Keratinocyte (primary cell): ENCODE measurements around the gene GPLD1. TPM values are rescaled to one million over a fixed set of nuclear protein-coding genes. Genes with fewer than 3 reads are reported as not detected.
A peak's percentile ranks its signal among the peaks of the same experiment; 100 is the strongest.

Experiments used
- DNase-seq: peaks from one replicate; pipeline ENCODE4 v3.0.0-alpha.2; 2011; ENCODE audit warnings: low read depth, missing footprints, low spot score
- FAIRE-seq: peaks from 2 replicates; lab custom pipeline; 2011; peaks lifted over from hg19 to GRCh38; lab: Jason Lieb, UNC
- H2AFZ ChIP-seq: 2 replicates; pipeline ENCODE4 v1.6.0; 2012; ENCODE audit warnings: low read length, control low read depth, inconsistent platforms; ENCODE audit not compliant: control insufficient read depth
- H3K27ac ChIP-seq: 2 replicates; pipeline ENCODE4 v1.5.1; 2011; ENCODE audit warnings: low read length; ENCODE audit not compliant: control insufficient read depth, insufficient read depth
- H3K27me3 ChIP-seq: 3 replicates; pipeline ENCODE4 v1.6.0; 2011; ENCODE audit warnings: low read length; ENCODE audit not compliant: control insufficient read depth, insufficient read depth; ENCODE audit errors: extremely low read depth
- H3K36me3 ChIP-seq, 2 experiments: 2 replicates in 1 of 2; 3 replicates in 1 of 2; pipeline ENCODE4 v1.5.1; 2011; ENCODE audit warnings: low read length in 2 of 2, mild to moderate bottlenecking in 1 of 2; ENCODE audit not compliant: control insufficient read depth in 2 of 2, insufficient read depth in 2 of 2; ENCODE audit errors: extremely low read depth in 1 of 2
- H3K4me1 ChIP-seq: 3 replicates; pipeline ENCODE4 v1.5.1; 2011; ENCODE audit warnings: low read length; ENCODE audit not compliant: control insufficient read depth, insufficient read depth; ENCODE audit errors: extremely low read depth
- H3K4me2 ChIP-seq: 3 replicates; pipeline ENCODE4 v1.6.0; 2011; ENCODE audit warnings: low read depth, low read length; ENCODE audit not compliant: control insufficient read depth, insufficient read depth; ENCODE audit errors: extremely low read depth
- H3K4me3 ChIP-seq, 3 experiments: fragments of 200-600 bp in 1 of 3; sonication (generic) in 1 of 3; 2 replicates in 2 of 3; 3 replicates in 1 of 3; pipeline ENCODE4 v1.5.1; 2011 to 2016; ENCODE audit warnings: low read length in 3 of 3, mild to moderate bottlenecking in 3 of 3, control low read depth in 2 of 3, inconsistent platforms in 1 of 3, low read depth in 1 of 3, mixed read lengths in 1 of 3, mixed run types in 1 of 3, moderate library complexity in 1 of 3; ENCODE audit not compliant: control insufficient read depth in 2 of 3, insufficient read depth in 2 of 3; ENCODE audit errors: extremely low read depth in 1 of 3
- H3K79me2 ChIP-seq: 2 replicates; pipeline ENCODE4 v1.6.0; 2012; ENCODE audit warnings: low read length; ENCODE audit not compliant: control insufficient read depth, insufficient read depth
- H3K9ac ChIP-seq: 3 replicates; pipeline ENCODE4 v1.6.0; 2011; ENCODE audit warnings: low read length; ENCODE audit not compliant: control insufficient read depth, insufficient read depth; ENCODE audit errors: extremely low read depth
- H3K9me1 ChIP-seq: 3 replicates; pipeline ENCODE4 v1.6.0; 2011; ENCODE audit warnings: low read length; ENCODE audit not compliant: control insufficient read depth, insufficient read depth; ENCODE audit errors: extremely low read depth
- H3K9me3 ChIP-seq: 2 replicates; pipeline ENCODE4 v1.5.1; 2012; ENCODE audit warnings: low read depth, low read length; ENCODE audit not compliant: control insufficient read depth
- H4K20me1 ChIP-seq: 3 replicates; pipeline ENCODE4 v1.6.0; 2011; ENCODE audit warnings: low read length; ENCODE audit not compliant: control insufficient read depth, insufficient read depth; ENCODE audit errors: extremely low read depth
- CTCF ChIP-seq, 3 experiments: IDR thresholded peaks in 1 of 3; conservative IDR thresholded peaks in 1 of 3; optimal IDR thresholded peaks in 1 of 3; 2 replicates in 2 of 3; 3 replicates in 1 of 3; pipeline versions ENCODE3 to v1.5.1; 2011; ENCODE audit warnings: low read length in 3 of 3, mild to moderate bottlenecking in 3 of 3, moderate library complexity in 2 of 3, control low read depth in 1 of 3, inconsistent platforms in 1 of 3; ENCODE audit not compliant: insufficient read depth in 2 of 3; ENCODE audit errors: extremely low read depth in 1 of 3
- EZH2 ChIP-seq: IDR thresholded peaks from one replicate; pipeline ENCODE4 v1.6.1; 2012; ENCODE audit warnings: inconsistent platforms, mild to moderate bottlenecking, low read length, moderate library complexity
- dilution Hi-C: fragments of 300-500 bp; cut with MboI; formaldehyde crosslinking; loops from one replicate; pipeline ENCODE4 v1.7.0; 2020; ENCODE audit warnings: low sequenced_read_pairs; ENCODE audit not compliant: extremely low pct_ligation_motif_present
- polyA plus RNA-seq, 5 experiments: library from polyadenylated mRNA; depleted of rRNA in 3 of 5; stranded (reverse) in 3 of 5; stranded (forward) in 1 of 5; unstranded in 1 of 5; fragments of >200 nt; gene quantifications; 1 replicate in 1 of 5; 2 replicates in 3 of 5; 3 replicates in 1 of 5; pipeline versions ENCODE4 v1.2.1 to v1.2.3, GENCODE V29; 2011 to 2012; ENCODE audit warnings: missing spikeins in 2 of 5, low read depth in 1 of 5, low replicate concordance in 1 of 5

GPLD1 gene
- polyA plus RNA-seq, 1 donor (not counting 4 experiments of a cell fraction or from before 2014, with no cell fraction given), result 0.07 TPM

GRCh38 chr6:24492475-24492874, 3.1 kb upstream of the GPLD1 start:
- no peak for DNase-seq
- Histone ChIP-seq H3K27me3 (peaks cover 13% of the 10 kb centered on the region), H4K20me1 (no peaks in the 10 kb centered on the region), H3K9ac (no peak overlapping the region), H3K4me2 (no peak overlapping the region), H3K9me3 (no peaks in the 10 kb centered on the region), H3K4me1 (no peaks in the 10 kb centered on the region), H3K79me2 (no peaks in the 10 kb centered on the region), H3K4me3 (no peak overlapping the region), H3K27ac (no peak overlapping the region), H3K36me3 (no peaks in the 10 kb centered on the region), H2AFZ (no peak overlapping the region), H3K9me1 (no peaks in the 10 kb centered on the region)
- TF ChIP-seq CTCF (optimal IDR thresholded peaks at IDR 0.05 in 1 of 3, IDR thresholded peaks at IDR 0.05 in 1 of 3, conservative IDR thresholded peaks at IDR 0.05 in 1 of 3; ENCODE audit: extremely low read depth in 1 of 3, insufficient read depth in 2 of 3, low read length in 3 of 3), result no peak
- no peak for TF ChIP-seq EZH2
- FAIRE-seq, result no peak
- dilution Hi-C loops, result no loop called here

GRCh38 chr6:24490948-24491347, 1.6 kb upstream of the GPLD1 start:
- no peaks in the 10 kb centered on the region for H3K4me1 ChIP-seq
- H3K27me3 ChIP-seq, result peaks cover 13% of the 10 kb centered on the region
- H3K27ac ChIP-seq, result no peak overlapping the region
- H3K4me3 ChIP-seq, result no peak overlapping the region
- H4K20me1 ChIP-seq, result no peaks in the 10 kb centered on the region
- dilution Hi-C loops, result no loop called here
- TF ChIP-seq EZH2 (no peak), CTCF (optimal IDR thresholded peaks at IDR 0.05 in 1 of 3, IDR thresholded peaks at IDR 0.05 in 1 of 3, conservative IDR thresholded peaks at IDR 0.05 in 1 of 3; ENCODE audit: extremely low read depth in 1 of 3, insufficient read depth in 2 of 3, low read length in 3 of 3) (peak in 1 of 3 experiments; percentile 9)
- no peaks in the 10 kb centered on the region for H3K9me1 ChIP-seq
- H2AFZ ChIP-seq, result no peak overlapping the region
- no peaks in the 10 kb centered on the region for H3K9me3 ChIP-seq
- DNase-seq, result no peak
- FAIRE-seq, result no peak
- H3K4me2 ChIP-seq, result no peak overlapping the region
- H3K9ac ChIP-seq, result no peak overlapping the region
- H3K79me2 ChIP-seq, result no peaks in the 10 kb centered on the region
- H3K36me3 ChIP-seq, result no peaks in the 10 kb centered on the region
